ENCODE measurements around the gene DNLZ.

GRCh38 chr9:136366826-136367225 lies 3.3 kb upstream of the DNLZ start:
- no peak for TF ChIP-seq POLR2AphosphoS5 (IDR thresholded peaks at IDR 0.05; ENCODE audit: low read depth, low read length)
- TF ChIP-seq EP300 (IDR thresholded peaks at IDR 0.05; ENCODE audit: borderline replicate concordance in 1 of 2, low read depth in 1 of 2, low read length in 1 of 2) = no peak
- TF ChIP-seq ZBTB33 (IDR thresholded peaks at IDR 0.05; ENCODE audit: borderline replicate concordance, low read depth) = no peak
- no peak for TF ChIP-seq ELF1 (IDR thresholded peaks at IDR 0.05)
- no peak for TF ChIP-seq RXRA (IDR thresholded peaks at IDR 0.05; ENCODE audit: borderline replicate concordance, low read depth)
- TF ChIP-seq USF2 (IDR thresholded peaks at IDR 0.05; ENCODE audit: borderline replicate concordance, low read depth, low read length) = no peak
- no peak for TF ChIP-seq CTCF (IDR thresholded peaks at IDR 0.05)
- no peak for TF ChIP-seq FOSL2 (IDR thresholded peaks at IDR 0.05; ENCODE audit: borderline replicate concordance, low read depth)
- TF ChIP-seq RAD21 (IDR thresholded peaks at IDR 0.05; ENCODE audit: low read length) = no peak
- TF ChIP-seq TCF12 (IDR thresholded peaks at IDR 0.05) = no peak
- no peak for TF ChIP-seq FOXM1 (IDR thresholded peaks at IDR 0.05; ENCODE audit: low read depth)

All from SK-N-SH (cell line).